Measurements from ENCODE around the gene DACT3.

The DACT3 gene

DNA sequence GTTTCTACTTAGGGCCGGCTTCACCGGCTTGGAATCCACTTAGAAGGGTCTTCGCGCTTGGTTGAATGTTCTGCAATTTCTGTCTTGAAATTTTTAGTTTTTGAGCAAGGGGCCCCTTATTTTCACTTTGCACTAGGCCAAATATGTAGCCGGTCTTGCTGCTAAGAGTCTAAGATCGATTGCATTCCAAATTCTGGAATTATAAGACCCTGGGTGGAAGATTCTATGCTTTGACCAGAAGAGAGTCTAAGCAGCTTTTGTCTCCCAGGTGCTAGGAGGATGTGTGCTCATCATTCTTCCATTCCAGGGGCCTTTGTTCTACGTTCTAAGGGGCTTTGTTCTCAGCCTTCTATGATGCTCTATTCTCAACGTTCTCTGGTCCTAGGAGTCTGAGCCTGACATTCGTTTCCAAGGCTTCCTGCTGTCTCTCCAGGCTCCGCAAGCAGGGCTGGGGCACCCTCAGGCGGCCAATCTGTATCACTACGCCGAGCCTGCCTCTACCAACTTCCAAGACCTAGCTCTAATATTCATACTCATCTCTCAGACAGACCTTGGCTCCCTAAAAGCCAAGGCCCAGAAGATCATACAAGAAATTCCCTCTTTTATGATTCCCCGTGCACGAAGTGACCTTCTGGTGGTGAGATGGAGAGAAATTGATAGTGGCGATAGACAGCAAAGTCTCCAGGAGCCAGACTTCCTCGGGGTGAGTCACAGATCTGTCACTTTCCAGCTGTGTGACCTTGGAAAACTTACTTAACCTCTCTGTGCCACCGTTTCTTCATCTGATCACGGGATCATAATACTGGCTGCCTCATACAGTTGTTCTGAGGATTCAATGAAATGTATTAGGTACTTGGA lies 982 bp upstream of the DACT3 start:
- DNase-seq = peak; percentile 83

DNA sequence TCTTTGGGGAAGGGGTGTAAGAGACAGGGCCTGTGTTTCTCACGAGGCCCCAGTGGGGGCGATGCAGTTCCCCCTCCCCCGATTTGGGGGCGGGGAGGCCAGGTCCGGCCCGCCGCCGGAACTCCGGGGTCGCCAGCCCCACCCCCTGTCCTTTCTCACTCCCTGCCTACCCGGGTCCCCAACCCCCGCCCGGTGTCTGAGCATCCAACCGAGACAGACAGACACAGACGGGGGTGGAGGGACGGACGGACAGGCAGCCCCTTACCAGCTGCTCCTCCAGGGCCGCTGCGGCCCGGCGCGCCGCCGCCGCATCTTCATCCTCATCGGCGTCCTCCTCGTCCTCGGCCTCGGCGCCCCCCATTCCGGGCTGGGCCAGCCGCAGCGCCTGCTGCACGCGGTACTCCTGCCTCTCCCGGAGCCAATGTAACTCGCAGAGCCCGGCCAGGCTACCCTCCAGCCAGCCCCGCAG lies 397 bp downstream of the DACT3 start:
- DNase-seq = peak; percentile 41

DNA sequence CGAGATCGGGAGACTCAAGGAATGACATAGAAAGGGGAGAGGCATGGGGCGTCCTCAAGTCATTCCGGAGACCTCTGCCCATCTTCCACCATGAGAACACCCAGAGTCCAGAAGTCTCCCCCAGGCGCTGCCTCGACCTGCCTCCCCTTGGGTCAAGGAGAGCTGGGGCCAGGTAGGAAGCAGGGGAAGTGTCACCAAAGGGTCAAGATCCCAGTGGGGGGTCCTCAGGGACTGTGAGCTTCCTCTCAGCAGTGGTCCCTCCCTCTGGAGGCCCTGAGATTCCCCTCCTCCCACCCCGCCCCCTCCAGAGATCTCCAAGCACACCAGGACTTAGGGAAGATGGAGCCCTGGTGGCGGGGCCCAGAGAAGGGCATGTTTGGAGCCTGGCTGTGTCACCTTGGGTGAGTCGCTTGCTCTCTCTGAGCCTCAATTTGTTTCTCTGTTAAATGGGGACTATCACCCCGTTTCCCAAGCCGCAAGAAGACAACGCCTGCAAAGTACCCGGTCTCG lies 919 bp downstream of the DACT3 start:
- peak; percentile 16 for DNase-seq

DNA sequence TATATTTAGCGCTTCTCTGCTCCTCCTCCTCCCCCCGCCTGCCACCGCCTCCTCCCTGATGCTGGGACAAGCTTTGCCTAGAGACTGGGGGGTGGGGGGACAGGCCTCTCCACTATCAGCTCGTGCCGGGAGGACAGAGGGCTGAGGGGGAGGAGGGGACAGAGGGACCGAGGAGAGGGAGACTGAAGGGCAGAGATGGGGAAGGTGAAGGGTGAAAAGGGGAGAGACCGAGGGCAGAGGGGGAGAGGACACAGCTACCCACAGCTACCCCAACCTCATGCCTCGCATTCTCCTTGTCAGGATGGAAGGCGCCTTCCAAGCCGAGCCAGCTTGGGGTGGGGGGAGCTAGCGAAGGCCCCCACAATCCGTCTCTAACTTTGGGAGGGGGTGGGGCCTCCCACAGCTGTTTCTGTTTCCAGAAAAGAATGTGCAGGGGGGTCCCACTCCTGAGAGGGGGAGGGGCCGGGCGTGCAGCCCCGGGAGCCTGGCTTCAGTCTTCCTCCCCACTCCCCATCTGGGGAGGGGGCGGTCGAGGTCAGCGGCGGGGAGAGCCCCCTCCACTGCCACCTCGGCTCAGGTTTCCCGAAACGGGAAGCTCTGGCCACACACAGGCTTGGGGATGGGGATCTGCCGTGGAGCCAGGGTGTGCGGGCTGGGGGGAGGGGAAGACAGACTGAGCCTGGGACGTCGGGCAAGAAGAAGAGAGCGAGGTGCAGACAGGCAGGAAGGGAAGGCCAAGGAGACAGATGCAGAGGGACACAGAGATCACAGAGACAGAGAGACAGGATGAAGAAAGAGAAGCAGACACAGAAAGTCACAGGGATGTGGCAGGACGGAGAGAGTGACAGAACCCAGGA lies 1.6 kb downstream of the DACT3 start:
- DNase-seq = peak; percentile 21

DNA sequence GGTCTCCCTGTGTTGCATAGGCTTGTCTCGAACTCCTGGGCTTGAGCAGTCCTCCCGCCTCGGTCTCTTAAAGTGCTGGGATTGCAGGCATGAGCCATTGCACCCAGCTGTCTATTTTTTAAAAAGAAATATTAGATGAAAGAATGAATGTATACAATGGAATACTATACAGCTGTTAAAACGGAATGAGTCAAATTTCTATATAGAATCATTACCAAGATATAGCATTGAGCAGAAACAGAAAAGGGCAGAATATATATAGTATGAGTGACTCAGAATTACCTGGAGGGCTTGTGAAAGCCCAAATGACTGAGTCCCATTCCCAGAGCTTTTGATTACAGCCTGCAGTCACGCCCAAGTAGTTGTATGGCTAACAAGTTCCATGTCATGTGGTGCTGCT lies 4.4 kb downstream of the DACT3 start:
- DNase-seq = no peak

DNA sequence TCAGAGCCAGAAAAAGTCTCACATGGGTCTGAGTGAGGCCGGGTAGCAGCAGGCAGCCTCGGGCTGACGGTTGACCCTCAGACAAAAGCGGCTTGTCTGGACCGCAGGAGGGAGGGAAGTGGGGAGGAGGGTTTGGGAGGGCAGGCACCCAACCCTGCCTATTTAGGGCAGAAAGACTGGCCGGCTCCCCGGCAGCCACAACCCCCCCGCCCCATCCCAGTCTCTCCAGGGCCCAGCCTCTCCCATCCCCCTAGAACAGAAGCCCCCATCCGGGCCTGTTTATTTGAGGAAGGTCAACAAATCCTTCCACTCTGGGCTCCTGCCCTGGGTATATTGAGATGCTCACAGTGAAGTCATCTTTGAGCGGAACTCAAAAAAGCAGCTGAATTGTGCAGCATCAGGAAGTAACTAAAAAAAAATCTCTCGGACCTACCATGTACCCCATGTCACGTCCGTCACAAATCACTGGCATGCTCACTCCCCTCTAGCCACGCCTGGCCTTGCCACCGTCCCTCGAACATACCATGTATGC lies 6.3 kb downstream of the DACT3 start:
- DNase-seq = no peak

DNA sequence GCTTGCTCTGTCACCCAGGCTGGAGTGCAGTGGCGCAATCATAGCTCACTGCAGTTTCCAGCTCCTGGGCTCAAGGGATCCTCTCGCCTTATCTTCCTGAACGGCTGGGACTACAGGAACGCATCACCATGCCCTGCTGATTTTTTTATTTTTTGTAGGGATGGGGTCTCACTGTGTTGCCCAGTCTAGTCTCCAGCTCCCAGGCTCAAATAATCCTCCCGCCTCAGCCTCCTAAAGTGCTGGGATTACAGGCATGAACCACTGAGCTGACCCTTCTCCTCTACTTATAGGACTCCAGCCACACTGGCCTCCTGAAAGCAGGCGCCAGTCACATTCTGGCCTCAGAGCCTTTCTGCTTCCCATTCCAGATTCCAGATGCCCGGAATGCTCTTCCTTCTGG lies 10.5 kb downstream of the DACT3 start:
- no peak for DNase-seq

DNA sequence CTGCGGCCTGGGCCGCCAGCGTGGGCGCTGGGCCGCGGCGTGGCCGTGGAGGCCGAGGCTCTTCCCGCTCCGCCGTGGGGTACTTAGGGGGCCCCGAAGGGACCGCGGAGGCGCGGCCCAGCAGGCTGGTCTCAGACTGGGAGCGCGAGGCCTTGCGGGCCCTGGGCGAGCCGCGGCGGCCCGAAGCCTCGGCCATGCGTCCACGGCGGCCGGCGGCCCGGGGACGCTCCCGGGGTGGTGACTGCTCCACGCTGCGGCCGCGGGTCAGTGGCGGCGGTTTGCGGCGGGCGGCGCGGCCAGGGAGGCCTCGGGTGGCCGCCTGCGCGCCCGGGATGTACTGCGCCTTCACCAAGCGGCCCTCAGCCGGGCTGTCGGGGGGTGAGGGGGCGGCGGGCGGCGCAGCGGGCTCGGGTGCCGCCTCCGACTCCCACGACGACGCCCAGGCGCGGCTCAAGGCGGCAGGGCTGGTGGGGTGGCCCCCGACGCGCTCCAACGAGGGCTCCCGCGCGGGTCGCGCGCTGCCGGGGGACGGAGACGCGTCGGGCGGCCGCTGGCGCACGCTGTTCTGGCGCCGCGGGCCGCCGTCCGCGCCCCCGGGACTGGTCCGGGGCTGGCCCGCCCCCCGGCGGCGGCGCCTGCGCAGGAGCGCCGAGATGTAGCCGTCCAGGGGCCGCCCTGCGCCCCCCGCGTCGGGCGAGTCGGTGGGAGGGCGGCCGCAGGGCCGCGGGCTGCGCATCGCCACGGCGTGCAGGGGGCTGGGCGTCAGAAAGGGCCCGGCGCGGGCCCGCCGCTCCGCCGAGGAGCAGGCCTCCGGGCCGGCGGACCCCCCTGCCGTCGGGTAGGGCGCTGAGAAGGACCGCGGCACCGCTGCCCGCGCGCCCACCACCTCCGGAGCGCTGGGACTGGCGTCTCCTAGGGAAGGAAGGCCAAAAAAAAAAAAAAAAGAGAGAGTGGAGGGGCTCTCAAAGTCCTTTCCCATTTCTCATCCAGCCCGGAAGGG lies 11.7 kb downstream of the DACT3 start:
- no peak for DNase-seq

DNA sequence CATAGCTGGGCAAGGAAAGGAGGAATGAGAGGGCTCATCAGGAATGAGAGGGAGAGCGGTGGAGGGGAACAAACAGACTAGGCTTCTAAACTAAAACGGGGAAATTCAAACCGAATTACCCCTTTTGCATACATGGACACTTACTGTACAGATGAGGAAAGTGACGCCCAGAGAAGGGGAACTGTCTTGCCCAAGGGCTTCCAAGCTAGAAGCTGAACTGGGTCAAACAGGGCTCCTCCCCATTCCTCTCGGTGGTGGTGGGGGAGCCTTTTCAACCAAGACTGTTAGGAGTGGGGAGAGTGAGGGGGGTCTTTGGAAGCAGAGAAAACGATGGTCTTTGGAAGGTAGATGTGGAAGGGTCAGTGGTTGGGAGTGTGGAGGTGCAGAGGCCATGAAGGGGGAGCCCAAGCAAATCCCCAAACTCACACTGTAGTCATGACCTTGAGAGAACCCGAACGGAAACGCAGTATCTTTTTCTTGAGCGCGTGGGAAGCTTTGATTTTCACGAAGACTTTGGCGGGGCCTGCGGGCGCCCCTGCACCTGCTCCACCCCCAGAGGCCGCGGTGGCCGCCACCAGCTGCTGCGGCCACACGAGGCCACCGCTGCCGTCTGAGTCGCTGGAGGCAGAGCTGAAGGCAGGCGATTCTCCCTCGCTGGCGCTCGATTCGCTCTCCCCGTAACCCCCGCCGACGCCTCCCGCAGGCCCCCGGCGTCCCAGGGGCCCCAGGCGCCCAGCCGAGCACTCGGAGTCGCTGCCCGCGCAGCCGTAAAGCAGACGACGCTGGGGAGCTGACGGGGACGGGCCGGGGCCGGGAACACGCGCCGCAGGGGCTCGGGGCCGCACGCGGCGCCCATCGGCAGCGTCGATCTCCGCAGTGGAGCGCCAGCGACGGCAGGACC lies 12.7 kb downstream of the DACT3 start:
- DNase-seq = peak; percentile 22

DNA sequence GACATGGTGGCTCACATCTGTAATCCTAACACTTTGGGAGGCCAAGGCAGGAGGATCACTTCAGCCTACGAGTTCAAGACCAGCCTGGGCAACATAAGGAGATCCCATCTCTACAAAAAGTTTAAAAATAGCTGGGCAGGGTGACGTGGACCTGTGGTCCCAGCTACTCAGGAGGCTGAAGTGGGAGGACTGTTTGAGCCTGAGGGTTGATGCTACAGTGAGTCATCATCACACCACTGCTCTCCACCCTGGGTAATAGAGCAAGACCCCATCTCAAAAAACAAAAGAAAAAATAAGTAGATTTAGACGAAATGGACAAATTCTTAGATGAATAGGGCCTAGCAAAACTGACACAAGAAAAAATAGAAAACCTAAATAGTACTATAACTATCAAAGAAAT lies 14.6 kb downstream of the DACT3 start:
- DNase-seq = no peak

DNA sequence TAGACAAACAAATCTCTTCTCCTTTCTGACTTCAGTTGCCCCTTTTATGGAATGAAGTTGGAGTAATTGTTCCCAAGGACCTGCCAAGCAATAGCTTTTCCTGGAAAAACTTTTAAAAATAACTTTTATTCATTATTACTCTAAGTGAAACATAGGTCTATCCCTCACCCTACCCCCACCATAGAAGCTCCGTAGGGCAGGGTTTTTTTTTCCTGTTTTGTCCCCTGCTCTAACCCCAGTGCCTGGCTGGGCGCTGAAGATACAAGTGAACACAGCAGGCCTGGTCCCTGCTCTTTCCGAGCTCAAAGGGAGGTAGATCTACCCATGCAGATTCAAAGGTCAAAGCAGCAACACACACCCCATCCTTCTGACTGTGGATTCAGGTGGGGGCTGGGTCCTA lies 16.3 kb downstream of the DACT3 start:
- no peak for DNase-seq

DNA sequence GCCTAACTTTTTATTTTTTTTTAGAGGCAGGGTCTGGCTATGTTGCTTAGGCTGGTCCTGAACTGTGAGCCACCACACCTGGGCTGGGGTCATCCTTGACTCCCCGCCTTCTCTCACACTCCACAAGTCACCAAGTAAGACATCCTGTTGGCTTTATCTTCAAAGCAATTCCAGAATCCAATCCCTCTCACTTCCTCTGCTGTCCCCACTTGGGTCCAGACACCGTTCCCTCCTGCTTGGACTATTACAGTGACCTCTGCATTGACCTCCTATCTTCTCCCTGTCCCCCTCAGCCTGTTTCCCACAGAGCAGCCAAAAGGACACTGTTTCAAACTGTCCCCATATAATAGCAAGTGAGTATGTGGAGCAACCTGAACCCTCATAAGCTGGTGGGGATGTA lies 20.3 kb downstream of the DACT3 start:
- no peak for DNase-seq

DNA sequence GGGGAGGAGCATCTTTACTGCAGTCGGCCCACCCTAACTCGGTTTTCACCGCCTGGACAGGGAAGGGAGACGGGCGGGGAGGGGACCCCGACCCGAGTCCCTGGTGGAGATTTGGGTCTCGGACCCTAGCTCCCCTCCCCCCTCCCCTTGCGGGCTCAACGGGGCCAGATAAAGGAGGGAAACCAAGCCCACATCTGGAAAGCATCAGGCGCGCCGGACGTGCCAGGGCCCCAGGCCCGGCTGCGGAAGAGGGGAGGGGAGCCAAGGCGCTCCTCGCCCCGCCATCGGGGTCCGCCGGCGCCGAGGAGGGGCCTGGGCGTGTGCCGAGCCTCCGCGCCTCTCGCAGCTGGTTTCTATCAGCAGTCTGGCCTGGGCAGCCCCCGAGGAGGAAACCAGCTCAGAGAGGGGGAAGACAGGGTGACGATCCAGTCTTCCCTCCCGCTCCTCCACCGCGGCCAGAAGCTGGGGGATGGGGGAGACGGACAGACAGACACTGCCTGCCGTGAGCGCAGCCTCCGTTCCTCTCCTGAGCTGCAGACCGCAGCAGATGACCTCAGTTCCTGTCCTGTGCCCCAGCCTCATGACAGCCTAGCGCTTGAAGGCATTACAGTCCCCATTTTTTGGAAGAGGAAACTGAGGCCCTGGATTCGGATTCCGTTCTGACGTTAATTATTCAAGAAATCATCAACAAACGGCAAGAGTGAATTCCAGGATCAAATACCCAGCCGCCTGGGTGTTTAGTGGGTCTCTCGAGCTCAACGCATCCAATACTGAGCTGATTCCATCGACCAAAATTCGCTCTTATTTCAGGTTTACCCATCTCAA lies 21.4 kb downstream of the DACT3 start:
- DNase-seq = peak; percentile 57

DNA sequence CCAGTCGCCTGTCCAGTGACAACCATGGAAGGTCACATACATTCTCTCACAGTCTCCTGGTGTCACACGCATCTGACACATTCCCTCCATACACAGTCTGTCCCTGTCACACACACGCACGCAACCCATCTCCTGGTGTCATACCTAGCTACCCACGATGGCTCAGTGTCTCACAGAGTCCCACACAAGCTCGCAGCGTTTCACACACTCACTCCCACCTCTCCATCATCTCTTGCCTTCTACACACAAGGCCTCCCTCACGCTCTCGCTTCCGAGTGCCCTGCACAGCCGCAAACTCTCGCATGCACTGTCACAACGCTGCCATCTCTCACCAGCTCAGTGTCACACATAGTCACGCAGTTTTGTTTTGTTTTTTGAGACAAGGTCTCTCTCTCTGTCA lies 23.8 kb downstream of the DACT3 start:
- peak; percentile 43 for DNase-seq

DNA sequence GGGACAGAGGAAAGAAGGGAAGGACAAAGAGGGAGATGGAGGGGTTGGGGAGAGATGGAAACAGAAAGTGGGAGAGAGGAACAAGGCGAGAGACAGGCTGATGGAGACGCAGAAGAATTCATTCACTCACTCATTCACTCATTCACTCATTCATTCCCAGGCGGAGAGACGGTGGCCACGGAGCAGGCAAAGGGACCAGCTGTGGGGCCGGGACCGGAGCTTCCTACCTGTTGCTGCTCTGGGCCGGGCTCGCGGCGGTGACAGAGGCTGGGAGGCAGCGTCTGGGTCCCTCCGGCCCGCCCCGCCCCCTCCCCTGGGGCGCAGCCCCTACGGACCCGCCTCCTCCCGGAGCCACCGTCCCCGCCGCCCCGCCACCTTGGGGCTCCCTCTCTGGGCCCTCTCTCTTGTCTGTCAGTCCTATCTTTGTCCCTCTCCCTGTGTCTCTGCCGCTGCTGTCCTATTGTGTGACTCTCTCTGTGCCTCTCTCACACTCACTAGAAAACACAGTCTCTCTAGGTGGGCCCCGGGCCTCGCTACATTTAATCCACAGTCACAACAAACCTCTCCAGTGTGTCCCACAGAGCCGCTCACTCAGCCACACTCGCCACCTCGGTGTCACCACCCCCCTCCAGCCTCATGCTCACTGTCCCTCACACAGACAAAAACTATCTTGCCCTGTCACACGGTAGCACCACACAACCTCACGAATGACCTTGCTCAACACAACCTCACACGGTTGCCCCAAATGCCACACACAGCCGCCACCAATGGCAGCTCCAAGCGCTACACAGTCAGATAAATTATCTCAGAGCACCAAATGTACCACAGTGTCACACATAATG lies 24.8 kb downstream of the DACT3 start, which contains the start of gene GNG8:
TSS of gene GNG8 (minus strand) at position 283 of the 842 bp plus-strand sequence. CDS start 1,520 bp downstream, outside the sequence.
- DNase-seq = peak; percentile 46

DNA sequence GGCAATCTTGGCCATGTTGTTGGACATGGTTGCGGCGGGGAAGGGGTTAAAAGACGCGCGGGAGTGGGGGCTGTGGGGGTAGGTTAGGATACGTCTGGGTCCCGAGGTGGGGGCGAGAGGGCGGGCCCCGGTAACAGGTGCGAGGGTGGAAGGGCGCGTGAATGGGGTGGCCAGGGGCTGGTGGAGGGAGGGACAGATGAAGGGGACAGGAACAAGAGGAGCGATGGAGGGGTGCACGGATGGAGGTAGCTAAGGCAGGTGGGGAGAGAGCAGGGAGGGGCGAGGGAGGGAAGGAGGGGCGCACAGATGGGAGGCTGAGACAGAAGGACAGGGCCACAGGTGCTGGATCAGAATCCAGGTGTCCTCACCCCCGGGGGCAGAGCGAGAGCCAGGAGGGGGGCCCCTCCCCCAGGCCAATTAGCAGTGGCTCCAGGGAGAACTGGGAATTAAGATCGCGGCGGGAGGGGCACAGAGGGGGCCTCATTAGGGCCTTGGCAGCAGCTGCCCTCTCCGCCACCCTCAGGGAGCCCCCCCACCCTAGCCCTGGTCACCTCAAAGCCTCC lies 26.2 kb downstream of the DACT3 start:
- DNase-seq = no peak

DNA sequence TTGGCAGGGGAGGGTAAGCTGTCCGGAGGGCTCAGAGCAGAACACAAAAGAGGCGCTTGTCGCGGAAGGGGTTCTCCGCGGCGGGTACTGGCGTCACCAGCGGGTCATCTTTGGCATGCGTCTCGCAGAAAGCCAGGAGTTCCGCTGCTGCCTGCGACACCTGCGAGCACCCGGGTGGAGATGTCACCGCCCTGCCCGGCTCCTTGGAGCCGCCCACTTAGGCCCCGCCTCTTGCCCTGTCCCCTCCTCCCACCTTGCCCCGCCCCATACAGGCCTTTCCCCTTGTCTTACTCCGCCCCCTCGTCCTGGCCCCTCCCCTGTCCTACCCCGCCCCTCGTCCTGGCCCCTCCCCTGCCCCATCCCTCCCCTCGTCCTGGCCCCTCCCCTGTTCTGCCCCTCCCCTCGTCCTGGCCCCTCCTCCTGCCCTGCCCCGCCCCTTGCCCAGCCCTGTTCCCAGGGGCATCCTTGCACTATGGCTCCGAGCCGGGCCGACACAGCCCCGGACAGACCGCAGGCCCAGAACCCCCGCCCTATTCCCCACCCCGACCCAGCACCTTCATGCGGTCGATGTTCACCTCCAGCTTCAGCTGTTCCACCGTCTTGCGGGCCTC lies 26.8 kb downstream of the DACT3 start:
- peak; percentile 96 for DNase-seq

DNA sequence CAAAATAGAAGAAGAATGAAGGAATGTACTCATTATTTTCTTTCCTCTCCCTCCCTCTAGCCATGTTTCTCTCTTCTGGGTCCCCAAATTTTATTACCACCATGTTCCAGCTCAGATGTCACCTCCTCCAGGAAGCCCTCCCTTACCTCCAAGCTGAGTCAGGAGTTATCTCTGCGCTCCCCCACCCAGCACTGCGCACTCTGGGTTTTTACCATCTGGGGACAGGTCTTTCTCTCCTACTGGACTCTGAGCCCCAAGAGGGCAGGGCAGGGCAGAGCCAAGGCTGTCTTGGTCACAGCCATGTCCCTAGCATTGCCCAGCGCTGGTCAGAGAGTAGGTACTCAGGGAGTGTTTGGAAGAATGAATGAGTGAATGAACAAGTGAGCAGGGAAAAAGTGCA lies 27.9 kb downstream of the DACT3 start:
- DNase-seq = no peak
